ENCODE results near the gene FAF2. TPM values are rescaled to one million over a fixed set of nuclear protein-coding genes. Genes with fewer than 3 reads are reported as not detected.
A peak's percentile ranks its signal among the peaks of the same experiment; 100 is the strongest.

FAF2 gene
- total RNA-seq (10 to 100 TPM; 27.5 to 30.1 TPM), total RNA-seq (32.0 to 137 (median 64.2) reads per million in 172 experiments)
- polyA plus RNA-seq (2013, experiment 1 of 2), result 14.3 TPM
- 20.5 TPM for polyA plus RNA-seq (2013, experiment 2 of 2)

- Mint-ChIP-seq H3K27me3 (no peaks in the 10 kb centered on the region), H3K4me3 (peak within 1 kb of the TSS; percentile 99), H3K27ac (peak within 1 kb of the TSS; percentile 99), H3K4me1 (ENCODE audit: low read depth) (peaks cover 49% of the 10 kb centered on the region), H3K9me3 (no peaks in the 10 kb centered on the region), H3K36me3 (ENCODE audit: low read depth) (peaks cover 39% of the 10 kb centered on the region)
- peak within 1 kb of the TSS; percentile 96 for H3K4me3 ChIP-seq (ENCODE audit: low read length)
- no peaks in the 10 kb centered on the region for H3K27me3 ChIP-seq (ENCODE audit: control insufficient read depth in 1 of 2, insufficient read depth in 2 of 2, low read length in 2 of 2)
- peak within 1 kb of the TSS; percentile 81 to 96 for H3K27ac ChIP-seq (ENCODE audit: low read depth in 1 of 2, low read length in 2 of 2)
- POLR2A ChIA-PET, result interaction anchor here (0.7 to 3.4 kb wide), 22 partner anchors 9 to 1756 kb away, joined by 3 to 126 read pairs (median 4); partner anchors contain the start of genes CLTB, HIGD2A, HNRNPAB and KIAA1191
- peaks cover 8% of the 10 kb centered on the region for H3K36me3 ChIP-seq (ENCODE audit: insufficient read depth, low read length)
- intact Hi-C loops (cut with DNase I, micrococcal nuclease), result loop anchor here (1.0 to 5.0 kb wide), 7 partner anchors 32 to 199 kb away; partner anchors contain the start of genes HIGD2A (in 2 of the 2), NOP16 (in 2 of the 2), CLTB (in 1 of the 2) and RNF44 (in 1 of the 2)
- peak; percentile 94 to 100 (median 98) for DNase-seq
- CTCF ChIA-PET, result interaction anchor here (0.6 to 3.2 kb wide), 26 partner anchors 8 to 794 kb away, joined by 3 to 42 read pairs (median 4); partner anchors contain the start of genes CLTB, HIGD2A, KIAA1191 and NOP16
- TF ChIP-seq, protein P1, sequence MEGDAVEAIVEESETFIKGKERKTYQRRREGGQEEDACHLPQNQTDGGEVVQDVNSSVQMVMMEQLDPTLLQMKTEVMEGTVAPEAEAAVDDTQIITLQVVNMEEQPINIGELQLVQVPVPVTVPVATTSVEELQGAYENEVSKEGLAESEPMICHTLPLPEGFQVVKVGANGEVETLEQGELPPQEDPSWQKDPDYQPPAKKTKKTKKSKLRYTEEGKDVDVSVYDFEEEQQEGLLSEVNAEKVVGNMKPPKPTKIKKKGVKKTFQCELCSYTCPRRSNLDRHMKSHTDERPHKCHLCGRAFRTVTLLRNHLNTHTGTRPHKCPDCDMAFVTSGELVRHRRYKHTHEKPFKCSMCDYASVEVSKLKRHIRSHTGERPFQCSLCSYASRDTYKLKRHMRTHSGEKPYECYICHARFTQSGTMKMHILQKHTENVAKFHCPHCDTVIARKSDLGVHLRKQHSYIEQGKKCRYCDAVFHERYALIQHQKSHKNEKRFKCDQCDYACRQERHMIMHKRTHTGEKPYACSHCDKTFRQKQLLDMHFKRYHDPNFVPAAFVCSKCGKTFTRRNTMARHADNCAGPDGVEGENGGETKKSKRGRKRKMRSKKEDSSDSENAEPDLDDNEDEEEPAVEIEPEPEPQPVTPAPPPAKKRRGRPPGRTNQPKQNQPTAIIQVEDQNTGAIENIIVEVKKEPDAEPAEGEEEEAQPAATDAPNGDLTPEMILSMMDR (IDR thresholded peaks at IDR 0.05), result peak; percentile 88
- H3K4me1 ChIP-seq (ENCODE audit: insufficient read depth, low read length), result peaks cover 30% of the 10 kb centered on the region
- peak; percentile 96 for ATAC-seq (ENCODE audit: poor library complexity)
- no peaks in the 10 kb centered on the region for H3K9me3 ChIP-seq (ENCODE audit: control insufficient read depth in 1 of 2, insufficient read depth in 1 of 2, low read length in 2 of 2)
These were observed at the start of gene FAF2 for GRCh38 chr5:176447978-176448608. Gene FAF2 (plus strand): TSS chr5:176448385. CDS start chr5:176448408, 23 bp downstream.

GRCh38 chr5:176400382-176401156 is 47.6 kb upstream of the FAF2 start:
- CTCF ChIA-PET, result interaction anchor here (1.0 kb wide), 1 partner anchor 142 kb away, joined by 3 read pairs; no protein-coding TSS in a partner anchor
- no peaks in the 10 kb centered on the region for H3K27me3 Mint-ChIP-seq
- H3K27me3 ChIP-seq (ENCODE audit: control insufficient read depth in 1 of 2, insufficient read depth in 2 of 2, low read length in 2 of 2), result no peaks in the 10 kb centered on the region
- peak in 1 of 14 experiments; percentile 11 for DNase-seq
- intact Hi-C loops (cut with DNase I, micrococcal nuclease), result no loop called here
- no peak overlapping the region for H3K27ac ChIP-seq (ENCODE audit: low read depth in 1 of 2, low read length in 2 of 2)
- TF ChIP-seq, protein P1 (IDR thresholded peaks at IDR 0.05), result no peak
- H3K9me3 Mint-ChIP-seq, result no peaks in the 10 kb centered on the region
- no peaks in the 10 kb centered on the region for H3K4me1 Mint-ChIP-seq (ENCODE audit: low read depth)
- peaks cover 22% of the 10 kb centered on the region for H3K36me3 ChIP-seq (ENCODE audit: insufficient read depth, low read length)
- no peak overlapping the region for H3K4me3 Mint-ChIP-seq
- no peak overlapping the region for H3K4me3 ChIP-seq (ENCODE audit: low read length)
- H3K9me3 ChIP-seq (ENCODE audit: control insufficient read depth in 1 of 2, insufficient read depth in 1 of 2, low read length in 2 of 2), result no peaks in the 10 kb centered on the region
- H3K27ac Mint-ChIP-seq, result no peak overlapping the region
- peaks cover 42% of the 10 kb centered on the region for H3K36me3 Mint-ChIP-seq (ENCODE audit: low read depth)
- POLR2A ChIA-PET, result no interaction called here
- ATAC-seq (ENCODE audit: poor library complexity), result no peak
- no peaks in the 10 kb centered on the region for H3K4me1 ChIP-seq (ENCODE audit: insufficient read depth, low read length)

- DNase-seq, result no peak
- Histone ChIP-seq H3K4me3 (ENCODE audit: low read length) (no peak overlapping the region), H3K27ac (ENCODE audit: low read depth in 1 of 2, low read length in 2 of 2) (no peak overlapping the region), H3K36me3 (ENCODE audit: insufficient read depth, low read length) (peaks cover 25% of the 10 kb centered on the region), H3K27me3 (ENCODE audit: control insufficient read depth in 1 of 2, insufficient read depth in 2 of 2, low read length in 2 of 2) (no peaks in the 10 kb centered on the region), H3K4me1 (ENCODE audit: insufficient read depth, low read length) (peaks cover 3% of the 10 kb centered on the region), H3K9me3 (ENCODE audit: control insufficient read depth in 1 of 2, insufficient read depth in 1 of 2, low read length in 2 of 2) (no peaks in the 10 kb centered on the region)
- Mint-ChIP-seq H3K9me3 (no peaks in the 10 kb centered on the region), H3K4me3 (no peak overlapping the region), H3K27ac (no peak overlapping the region), H3K4me1 (ENCODE audit: low read depth) (no peaks in the 10 kb centered on the region), H3K36me3 (ENCODE audit: low read depth) (peaks cover 46% of the 10 kb centered on the region), H3K27me3 (no peaks in the 10 kb centered on the region)
- intact Hi-C loops (cut with DNase I, micrococcal nuclease), result no loop called here
- ATAC-seq (ENCODE audit: poor library complexity), result no peak
- CTCF ChIA-PET, result no interaction called here
- POLR2A ChIA-PET, result no interaction called here
- TF ChIP-seq, protein P1 (IDR thresholded peaks at IDR 0.05), result no peak
These were observed 46.6 kb upstream of the FAF2 start for GRCh38 chr5:176401281-176402205.
